Endothelial cell (in vitro differentiated cells): ENCODE results near the gene CHMP1B. TPM values are rescaled to one million over a fixed set of nuclear protein-coding genes. Genes with fewer than 3 reads are reported as not detected.
A peak's percentile ranks its signal among the peaks of the same experiment; 100 is the strongest.

Experiments used
- DNase-seq: peaks from one replicate; pipeline ENCODE4 v3.0.0; 2021; ENCODE audit warnings: low spot score
- H3K27ac Mint-ChIP-seq: one replicate; pipeline ENCODE4 v1.8.0; 2021; ENCODE audit warnings: mixed read lengths, inconsistent platforms; ENCODE audit not compliant: unreplicated experiment
- H3K27me3 Mint-ChIP-seq: one replicate; pipeline ENCODE4 v1.8.0; 2021; ENCODE audit warnings: mild to moderate bottlenecking, moderate library complexity, mixed read lengths, inconsistent platforms; ENCODE audit not compliant: unreplicated experiment
- H3K36me3 Mint-ChIP-seq: one replicate; pipeline ENCODE4 v1.8.0; 2021; ENCODE audit warnings: mild to moderate bottlenecking, low read depth, mixed read lengths, inconsistent platforms; ENCODE audit not compliant: unreplicated experiment
- H3K4me1 Mint-ChIP-seq: one replicate; pipeline ENCODE4 v1.8.0; 2021; ENCODE audit warnings: mild to moderate bottlenecking, mixed read lengths, inconsistent platforms; ENCODE audit not compliant: unreplicated experiment
- H3K4me3 Mint-ChIP-seq: one replicate; pipeline ENCODE4 v1.8.0; 2021; ENCODE audit warnings: mild to moderate bottlenecking, mixed read lengths, inconsistent platforms; ENCODE audit not compliant: unreplicated experiment
- H3K9me3 Mint-ChIP-seq: one replicate; pipeline ENCODE4 v1.8.0; 2021; ENCODE audit warnings: mixed read lengths, inconsistent platforms; ENCODE audit not compliant: unreplicated experiment
- total RNA-seq: library from RNA; stranded (reverse); fragmentation: NEBNext Ultra II Directional; extraction: Animal tissue kit (Norgen Biotek cat#: 25700); gene quantifications from one replicate; pipeline ENCODE4 v1.2.1, GENCODE V29; 2021; ENCODE audit not compliant: unreplicated experiment
- TF ChIP-seq, protein P1 (sequence below): fragments of 200-600 bp; sonication (generic); IDR thresholded peaks from one replicate; pipeline ENCODE4 v1.5.0; 2021; ENCODE audit warnings: antibody characterized with exemption; ENCODE audit not compliant: unreplicated experiment

The CHMP1B gene
- total RNA-seq, 1 donor from 2014 or later, result 38.5 TPM

DNA sequence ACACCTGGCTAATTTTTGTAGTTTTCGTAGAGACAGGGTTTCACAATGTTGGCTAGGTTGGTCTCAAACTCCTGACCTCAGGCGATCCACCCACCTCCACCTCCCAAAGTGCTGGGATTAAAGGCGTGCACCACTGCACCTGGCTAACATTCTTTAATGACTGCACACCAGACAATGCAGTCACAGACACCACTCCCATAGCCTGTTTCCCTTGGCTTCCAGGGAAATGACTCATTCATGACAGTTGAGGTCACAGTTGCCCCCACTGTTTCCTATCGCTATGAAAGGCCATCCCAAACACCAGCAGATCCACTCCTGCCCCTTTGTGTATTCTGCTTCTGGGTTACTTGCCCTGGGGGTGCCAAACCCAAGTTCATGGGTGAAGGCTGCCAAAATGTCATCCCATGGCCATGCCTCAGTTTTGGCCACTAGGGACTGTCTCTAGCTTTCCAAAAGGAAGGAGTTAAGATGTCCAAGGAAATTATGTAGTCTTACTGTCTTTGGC is 8.7 kb downstream of the CHMP1B start:
- H3K36me3 Mint-ChIP-seq, result peaks cover 11% of the 10 kb centered on the region
- peaks cover 9% of the 10 kb centered on the region for H3K9me3 Mint-ChIP-seq
- H3K27me3 Mint-ChIP-seq, result peaks cover 2% of the 10 kb centered on the region
- peak overlapping the region; percentile 76 for H3K4me3 Mint-ChIP-seq
- no peak for DNase-seq
- TF ChIP-seq, protein P1, sequence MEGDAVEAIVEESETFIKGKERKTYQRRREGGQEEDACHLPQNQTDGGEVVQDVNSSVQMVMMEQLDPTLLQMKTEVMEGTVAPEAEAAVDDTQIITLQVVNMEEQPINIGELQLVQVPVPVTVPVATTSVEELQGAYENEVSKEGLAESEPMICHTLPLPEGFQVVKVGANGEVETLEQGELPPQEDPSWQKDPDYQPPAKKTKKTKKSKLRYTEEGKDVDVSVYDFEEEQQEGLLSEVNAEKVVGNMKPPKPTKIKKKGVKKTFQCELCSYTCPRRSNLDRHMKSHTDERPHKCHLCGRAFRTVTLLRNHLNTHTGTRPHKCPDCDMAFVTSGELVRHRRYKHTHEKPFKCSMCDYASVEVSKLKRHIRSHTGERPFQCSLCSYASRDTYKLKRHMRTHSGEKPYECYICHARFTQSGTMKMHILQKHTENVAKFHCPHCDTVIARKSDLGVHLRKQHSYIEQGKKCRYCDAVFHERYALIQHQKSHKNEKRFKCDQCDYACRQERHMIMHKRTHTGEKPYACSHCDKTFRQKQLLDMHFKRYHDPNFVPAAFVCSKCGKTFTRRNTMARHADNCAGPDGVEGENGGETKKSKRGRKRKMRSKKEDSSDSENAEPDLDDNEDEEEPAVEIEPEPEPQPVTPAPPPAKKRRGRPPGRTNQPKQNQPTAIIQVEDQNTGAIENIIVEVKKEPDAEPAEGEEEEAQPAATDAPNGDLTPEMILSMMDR, result no peak
- no peak overlapping the region for H3K27ac Mint-ChIP-seq
- peaks cover 29% of the 10 kb centered on the region for H3K4me1 Mint-ChIP-seq

GRCh38 chr18:11860594-11861450 is 9.6 kb downstream of the CHMP1B start:
- DNase-seq, result no peak
- peaks cover 3% of the 10 kb centered on the region for H3K27me3 Mint-ChIP-seq
- peaks cover 29% of the 10 kb centered on the region for H3K4me1 Mint-ChIP-seq
- H3K36me3 Mint-ChIP-seq, result peaks cover 12% of the 10 kb centered on the region
- peaks cover 9% of the 10 kb centered on the region for H3K9me3 Mint-ChIP-seq
- peak overlapping the region; percentile 67 for H3K27ac Mint-ChIP-seq
- no peak overlapping the region for H3K4me3 Mint-ChIP-seq
- TF ChIP-seq, protein P1, result no peak

GRCh38 chr18:11861583-11862288 is 10.5 kb downstream of the CHMP1B start:
- H3K4me3 Mint-ChIP-seq, result peak overlapping the region; percentile 43
- H3K27me3 Mint-ChIP-seq, result peaks cover 3% of the 10 kb centered on the region
- H3K36me3 Mint-ChIP-seq, result peaks cover 16% of the 10 kb centered on the region
- H3K4me1 Mint-ChIP-seq, result peaks cover 33% of the 10 kb centered on the region
- no peak for DNase-seq
- H3K27ac Mint-ChIP-seq, result peak overlapping the region; percentile 20
- TF ChIP-seq, protein P1, result no peak
- peaks cover 9% of the 10 kb centered on the region for H3K9me3 Mint-ChIP-seq

GRCh38 chr18:11862468-11863137 is 11.4 kb downstream of the CHMP1B start:
- DNase-seq, result no peak
- H3K27me3 Mint-ChIP-seq, result peaks cover 3% of the 10 kb centered on the region
- peaks cover 9% of the 10 kb centered on the region for H3K9me3 Mint-ChIP-seq
- H3K4me3 Mint-ChIP-seq, result no peak overlapping the region
- H3K36me3 Mint-ChIP-seq, result peaks cover 16% of the 10 kb centered on the region
- H3K4me1 Mint-ChIP-seq, result peaks cover 33% of the 10 kb centered on the region
- no peak overlapping the region for H3K27ac Mint-ChIP-seq
- TF ChIP-seq, protein P1, result no peak
